Activated gamma-delta T cell treated with anti-CD3 and anti-CD28 coated beads, Interleukin-2, amount 50 U/mL, for 16 hours (primary cell): ENCODE results near the gene ZNF451.
"Not testable (repeated sequence)": the region's sequence is repeated elsewhere in the genome, so short reads cannot be mapped to it uniquely, and the experiment has no call there.

ENCODE experiments used
- DNase-seq: peaks from one replicate; pipeline ENCODE4 v3.0.0-alpha.2; 2020; ENCODE audit warnings: low read depth

The ZNF451 gene

GRCh38 chr6:57089687-57090457, at the start of gene ZNF451:
Gene ZNF451 (plus strand): TSS chr6:57090188. CDS start chr6:57090254, 66 bp downstream.
- DNase-seq: peak; percentile 93

GRCh38 chr6:57044061-57044460, 45.9 kb upstream of the ZNF451 start:
- not testable (repeated sequence) for DNase-seq

GRCh38 chr6:57044568-57044967, 45.4 kb upstream of the ZNF451 start:
- no peak for DNase-seq

GRCh38 chr6:57046332-57047256, 43.4 kb upstream of the ZNF451 start, which contains the start of gene KIAA1586:
Gene KIAA1586 (plus strand): TSS chr6:57046693. CDS start chr6:57046756, 63 bp downstream.
- DNase-seq: peak; percentile 62

GRCh38 chr6:57047257-57047585, 42.8 kb upstream of the ZNF451 start:
- DNase-seq: not testable (repeated sequence)

GRCh38 chr6:57047859-57048258, 42.1 kb upstream of the ZNF451 start:
- not testable (repeated sequence) for DNase-seq

GRCh38 chr6:57048577-57048976, 41.4 kb upstream of the ZNF451 start:
- no peak for DNase-seq

- DNase-seq: no peak
Observed at GRCh38 chr6:57063847-57064246, 26.1 kb upstream of the ZNF451 start.

- no peak for DNase-seq
Observed at GRCh38 chr6:57064809-57065208, 25.2 kb upstream of the ZNF451 start.

- no peak for DNase-seq
Observed at GRCh38 chr6:57068061-57068460, 21.9 kb upstream of the ZNF451 start.

GRCh38 chr6:57069228-57069627, 20.8 kb upstream of the ZNF451 start:
- no peak for DNase-seq

- no peak for DNase-seq
Observed at GRCh38 chr6:57069920-57070331, 20.1 kb upstream of the ZNF451 start.

GRCh38 chr6:57072108-57072507, 17.9 kb upstream of the ZNF451 start:
- DNase-seq: no peak

GRCh38 chr6:57074383-57074782, 15.6 kb upstream of the ZNF451 start:
- DNase-seq: no peak

GRCh38 chr6:57075092-57075491, 14.9 kb upstream of the ZNF451 start:
- DNase-seq: no peak

GRCh38 chr6:57078531-57079207, 11.3 kb upstream of the ZNF451 start:
- DNase-seq: no peak

GRCh38 chr6:57085471-57085870, 4.5 kb upstream of the ZNF451 start:
- no peak for DNase-seq

- DNase-seq: no peak
Observed at GRCh38 chr6:57086843-57087242, 3.1 kb upstream of the ZNF451 start.

- DNase-seq: no peak
Observed at GRCh38 chr6:57087916-57088315, 2.1 kb upstream of the ZNF451 start.

- DNase-seq: no peak
Observed at GRCh38 chr6:57089265-57089664, 723 bp upstream of the ZNF451 start.

GRCh38 chr6:57090458-57091067, 575 bp downstream of the ZNF451 start:
- not testable (repeated sequence) for DNase-seq

GRCh38 chr6:57091375-57091774, 1.4 kb downstream of the ZNF451 start:
- not testable (repeated sequence) for DNase-seq
